AG04449 (cell line): Measurements from ENCODE around the gene KCNN1.

Experiments
- CTCF ChIA-PET: fragments of 350-600 bp; formaldehyde crosslinking; extraction: SDS; loops from one replicate; lab custom pipeline; 2021; ENCODE audit warnings: antibody characterized with exemption; lab: Yijun Ruan, JAX
- POLR2A ChIA-PET: fragments of 400-600, 350-600 bp; formaldehyde crosslinking; extraction: SDS; loops from one replicate; lab custom pipeline; 2020; ENCODE audit warnings: antibody characterized with exemption, inconsistent platforms; lab: Yijun Ruan, JAX
- DNase-seq: peaks from one replicate; pipeline ENCODE4 v3.0.0-alpha.2; 2010; ENCODE audit warnings: low read depth, low spot score
- H3K4me3 ChIP-seq: 2 replicates; pipeline ENCODE4 v1.5.1; 2011; ENCODE audit warnings: low read depth, mild to moderate bottlenecking, control low read depth, low read length
- CTCF ChIP-seq: IDR thresholded peaks from one replicate; pipeline ENCODE4 v1.5.1; 2011; ENCODE audit warnings: mild to moderate bottlenecking, moderate library complexity, low read length, control low read depth, inconsistent platforms; ENCODE audit not compliant: insufficient read depth; ENCODE audit errors: missing control alignments

KCNN1 gene

GRCh38 chr19:17938092-17938845, 28.6 kb upstream of the KCNN1 start:
- peak; percentile 96 for TF ChIP-seq CTCF
- H3K4me3 ChIP-seq: no peak overlapping the region
- DNase-seq: peak; percentile 26
- POLR2A ChIA-PET: interaction anchor here (0.6 to 1.1 kb wide), 5 partner anchors 54 to 79 kb away, joined by 4 to 5 read pairs (median 4); partner anchors contain the start of gene RPL18A
- CTCF ChIA-PET: interaction anchor here (0.7 to 24.2 kb wide), 31 partner anchors 7 to 213 kb away, joined by 3 to 666 read pairs (median 4); partner anchors contain the start of genes ARRDC2, RPL18A and SLC5A5

- no peak for DNase-seq
- TF ChIP-seq CTCF: no peak
- CTCF ChIA-PET: interaction anchor here (1.0 to 24.2 kb wide), 4 partner anchors 8 to 58 kb away, joined by 3 to 666 read pairs (median 56); partner anchors contain the start of genes ARRDC2 and CCDC124
- no peak overlapping the region for H3K4me3 ChIP-seq
- POLR2A ChIA-PET: interaction anchor here (1.0 kb wide), 1 partner anchor 54 kb away, joined by 3 read pairs; no protein-coding TSS in a partner anchor
Observed at GRCh38 chr19:17942181-17942580, 24.7 kb upstream of the KCNN1 start.

- ChIA-PET POLR2A (interaction anchor here (1.0 kb wide), 1 partner anchor 54 kb away, joined by 3 read pairs; no protein-coding TSS in a partner anchor), CTCF (interaction anchor here (1.0 to 24.2 kb wide), 3 partner anchors 8 to 58 kb away, joined by 4 to 666 read pairs (median 109); partner anchors contain the start of genes ARRDC2 and CCDC124)
- DNase-seq: no peak
- TF ChIP-seq CTCF: no peak
- no peak overlapping the region for H3K4me3 ChIP-seq
Observed at GRCh38 chr19:17942582-17943273, 24.2 kb upstream of the KCNN1 start.

- no peak for TF ChIP-seq CTCF
- H3K4me3 ChIP-seq: no peak overlapping the region
- CTCF ChIA-PET: interaction anchor here (1.2 to 24.2 kb wide), 5 partner anchors 9 to 115 kb away, joined by 5 to 666 read pairs (median 21); partner anchors contain the start of genes ARRDC2 and CCDC124
- no peak for DNase-seq
- POLR2A ChIA-PET: no interaction called here
Observed at GRCh38 chr19:17943274-17944221, 23.4 kb upstream of the KCNN1 start.

GRCh38 chr19:17944301-17944700, 22.6 kb upstream of the KCNN1 start:
- no peak overlapping the region for H3K4me3 ChIP-seq
- POLR2A ChIA-PET: no interaction called here
- CTCF ChIA-PET: interaction anchor here (1.2 to 24.2 kb wide), 5 partner anchors 10 to 115 kb away, joined by 5 to 666 read pairs (median 21); partner anchors contain the start of genes ARRDC2 and CCDC124
- no peak for TF ChIP-seq CTCF
- peak; percentile 21 for DNase-seq
